A549 treated with dexamethasone at 1 μM for 4 hours (cell line): Measurements from ENCODE around the gene MAGEH1. TPM values are rescaled to one million over a fixed set of nuclear protein-coding genes. Genes with fewer than 3 reads are reported as not detected.

Experiments used
- total RNA-seq: library from RNA; stranded (reverse); fragments of 200-300 nt; extraction: Qiagen RNA extraction; gene quantifications from 5 replicates; pipeline ENCODE4 v1.2.3, GENCODE V29; 2022

MAGEH1 gene
- 6.3 to 7.2 TPM (median 6.8 TPM) in 5 replicates for total RNA-seq

GRCh38 chrX:55451990-55452832, at the start of gene MAGEH1:
Gene MAGEH1 (plus strand): TSS chrX:55452127. CDS start chrX:55452375, 248 bp downstream.

GRCh38 chrX:55489314-55490009, 37.5 kb downstream of the MAGEH1 start, which contains the start of gene USP51:
Gene USP51 (minus strand): TSS chrX:55489848. CDS start chrX:55488939, 909 bp downstream.

Other genes starting within 250 kb of the MAGEH1 start
- not detected in 5 replicates for gene PAGE5, start 231.8 kb upstream of the MAGEH1 start, total RNA-seq
- gene PAGE3, start 187.2 kb upstream of the MAGEH1 start, total RNA-seq = not detected in 5 replicates
- gene USP51, start 37.7 kb downstream of the MAGEH1 start, total RNA-seq = 0.46 to 0.67 TPM (median 0.54 TPM) in 5 replicates
- not detected in 5 replicates for gene FOXR2, start 171.3 kb downstream of the MAGEH1 start, total RNA-seq